Right lung (tissue), 5 donors: Measurements from ENCODE around the gene OPN1LW. TPM values are rescaled to one million over a fixed set of nuclear protein-coding genes. Genes with fewer than 3 reads are reported as not detected.
A peak's percentile ranks its signal among the peaks of the same experiment; 100 is the strongest.
"Not testable (repeated sequence)": the region's sequence is repeated elsewhere in the genome, so short reads cannot be mapped to it uniquely, and the experiment has no call there.

ENCODE experiments used
- DNase-seq, 2 donors: peaks; one replicate each; pipeline ENCODE4 v3.0.0-alpha.2; 2013
- polyA plus RNA-seq, 5 donors: library from polyadenylated mRNA; unstranded; fragments of 120-200 nt; gene quantifications; one replicate each; pipeline versions ENCODE4 v1.2.1 to v1.2.3, GENCODE V29; 2013; ENCODE audit warnings: inconsistent platforms in 1 of 5, low replicate concordance in 1 of 5; ENCODE audit not compliant: insufficient read length in 5 of 5, insufficient read depth in 1 of 5

The OPN1LW gene
- polyA plus RNA-seq, 5 donors: not detected

DNA sequence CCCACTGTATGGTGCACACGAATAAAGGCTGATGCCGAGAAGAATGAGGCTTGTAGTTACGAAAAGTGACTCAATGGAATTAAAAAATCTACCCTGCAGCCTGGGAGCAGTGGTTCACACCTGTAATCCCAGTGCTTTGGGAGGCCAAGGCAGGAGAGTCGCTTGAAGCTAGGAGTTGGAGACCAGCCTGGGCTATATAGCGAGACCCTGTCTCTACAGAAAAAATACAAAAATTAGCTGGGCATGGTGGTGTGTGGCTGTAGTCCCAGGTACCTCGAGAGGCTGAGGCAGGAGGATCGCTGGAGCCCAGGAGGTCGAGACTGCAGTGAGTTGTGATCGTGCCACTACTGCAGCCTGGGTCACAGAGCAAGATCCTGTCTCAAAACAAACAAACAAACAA, 11.7 kb upstream of the OPN1LW start:
- no peak for DNase-seq

DNA sequence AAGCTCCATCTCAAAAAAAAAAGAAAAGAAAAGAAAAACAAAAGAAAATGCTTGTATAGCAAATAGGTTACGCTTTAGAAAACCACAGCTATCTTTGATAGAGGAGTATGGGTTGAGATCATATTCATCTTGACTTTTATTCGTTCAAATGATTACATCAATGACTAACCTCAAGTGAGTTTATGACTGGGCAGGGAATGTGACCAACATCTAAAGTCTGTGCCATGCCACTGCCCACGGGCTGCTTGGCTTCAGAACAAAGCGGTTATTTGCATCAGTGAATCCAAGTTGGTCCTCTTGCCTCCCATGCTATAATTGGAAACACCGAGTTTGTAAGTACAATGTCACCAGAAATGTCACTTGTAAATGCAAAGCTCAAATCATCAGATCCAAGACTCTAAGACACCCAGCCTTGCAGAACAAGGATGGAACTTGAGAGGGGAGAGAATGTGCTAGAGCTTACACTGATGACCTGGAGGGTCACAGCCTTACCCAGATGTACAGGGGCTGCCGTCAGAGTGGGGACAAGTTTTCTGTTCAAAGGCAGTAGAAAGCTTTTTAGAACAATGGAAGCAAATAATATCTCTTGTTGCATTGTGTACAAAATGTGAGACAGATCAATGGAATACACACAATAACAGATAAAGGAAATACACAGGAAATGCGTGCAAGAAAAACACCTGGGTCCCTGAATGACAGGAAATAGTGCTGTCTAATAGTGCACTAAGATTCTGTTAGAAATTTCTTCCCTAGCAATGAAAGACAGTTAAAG, 8.4 kb upstream of the OPN1LW start:
- no peak for DNase-seq

DNA sequence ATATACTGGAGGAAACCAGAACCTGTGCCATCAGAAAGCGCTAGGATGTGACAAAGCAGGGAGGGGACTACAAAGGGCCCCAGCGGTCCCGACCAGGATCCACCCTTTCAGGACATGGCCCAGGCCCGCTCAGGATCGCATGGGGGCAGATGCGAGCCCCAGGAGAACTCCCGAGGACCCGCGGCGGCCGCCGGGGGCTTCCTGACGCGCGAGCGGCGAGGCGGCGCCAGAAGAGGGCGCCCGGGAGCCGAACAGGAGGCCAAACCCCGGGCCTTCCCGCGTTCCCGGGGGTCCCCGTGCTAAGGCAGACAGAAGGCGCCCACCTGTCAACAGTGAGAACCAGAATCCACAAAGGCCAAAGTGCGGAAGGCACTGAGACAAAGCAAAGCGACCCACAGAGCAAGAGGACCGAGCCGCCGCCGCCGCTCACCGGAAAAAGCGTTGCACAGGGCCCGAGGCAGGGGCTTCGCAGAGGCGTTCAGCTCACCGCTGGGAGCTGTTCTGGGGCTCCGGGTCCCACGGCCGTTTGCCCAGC, 7.3 kb upstream of the OPN1LW start:
- DNase-seq: peak; percentile 61 to 66

DNA sequence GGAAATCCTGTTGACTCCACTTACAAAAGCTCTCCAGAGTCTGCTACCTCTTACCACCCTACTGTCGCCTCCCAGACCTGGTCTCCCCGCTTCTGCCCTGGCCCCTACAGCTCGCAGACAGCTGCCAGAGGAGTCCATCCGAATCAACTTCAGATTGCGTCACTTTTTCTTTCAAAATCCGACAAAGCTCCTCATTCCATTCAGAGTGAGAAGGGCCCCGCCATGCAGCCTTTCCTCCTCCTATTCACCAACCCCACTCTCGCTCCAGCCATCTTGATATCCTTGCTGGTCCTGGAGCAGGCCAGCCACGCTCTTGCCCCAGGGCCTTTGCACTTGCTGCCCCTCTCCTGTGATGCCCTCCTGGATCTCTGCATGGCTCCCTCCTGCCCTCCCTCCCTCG, 5.2 kb upstream of the OPN1LW start:
- DNase-seq: no peak

DNA sequence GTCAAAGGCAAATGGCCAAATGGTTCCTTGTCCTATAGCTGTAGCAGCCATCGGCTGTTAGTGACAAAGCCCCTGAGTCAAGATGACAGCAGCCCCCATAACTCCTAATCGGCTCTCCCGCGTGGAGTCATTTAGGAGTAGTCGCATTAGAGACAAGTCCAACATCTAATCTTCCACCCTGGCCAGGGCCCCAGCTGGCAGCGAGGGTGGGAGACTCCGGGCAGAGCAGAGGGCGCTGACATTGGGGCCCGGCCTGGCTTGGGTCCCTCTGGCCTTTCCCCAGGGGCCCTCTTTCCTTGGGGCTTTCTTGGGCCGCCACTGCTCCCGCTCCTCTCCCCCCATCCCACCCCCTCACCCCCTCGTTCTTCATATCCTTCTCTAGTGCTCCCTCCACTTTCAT, 3.8 kb upstream of the OPN1LW start:
- DNase-seq: no peak

DNA sequence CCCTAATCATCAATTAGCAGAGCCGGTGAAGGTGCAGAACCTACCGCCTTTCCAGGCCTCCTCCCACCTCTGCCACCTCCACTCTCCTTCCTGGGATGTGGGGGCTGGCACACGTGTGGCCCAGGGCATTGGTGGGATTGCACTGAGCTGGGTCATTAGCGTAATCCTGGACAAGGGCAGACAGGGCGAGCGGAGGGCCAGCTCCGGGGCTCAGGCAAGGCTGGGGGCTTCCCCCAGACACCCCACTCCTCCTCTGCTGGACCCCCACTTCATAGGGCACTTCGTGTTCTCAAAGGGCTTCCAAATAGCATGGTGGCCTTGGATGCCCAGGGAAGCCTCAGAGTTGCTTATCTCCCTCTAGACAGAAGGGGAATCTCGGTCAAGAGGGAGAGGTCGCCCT, 3.3 kb upstream of the OPN1LW start:
- DNase-seq: no peak

DNA sequence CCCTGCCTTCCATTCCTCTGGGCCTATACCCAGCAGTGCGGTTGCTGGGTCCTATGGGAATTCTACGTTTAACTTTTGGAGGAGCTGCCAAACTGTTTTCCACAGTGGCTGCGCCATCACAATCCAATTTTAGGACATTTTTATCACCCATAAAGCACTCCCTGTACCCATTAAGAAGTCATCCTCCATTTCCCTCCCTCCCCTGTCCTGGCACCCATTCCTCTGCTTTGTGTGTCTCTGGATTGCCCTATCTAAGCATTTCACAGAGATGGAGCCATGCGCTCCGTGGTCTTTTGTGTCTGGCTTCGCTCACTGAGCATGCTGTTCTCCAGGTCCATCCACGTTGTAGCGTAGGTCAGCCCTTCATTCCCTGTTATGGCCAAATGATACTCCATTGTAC, 1.7 kb upstream of the OPN1LW start:
- no peak for DNase-seq

DNA sequence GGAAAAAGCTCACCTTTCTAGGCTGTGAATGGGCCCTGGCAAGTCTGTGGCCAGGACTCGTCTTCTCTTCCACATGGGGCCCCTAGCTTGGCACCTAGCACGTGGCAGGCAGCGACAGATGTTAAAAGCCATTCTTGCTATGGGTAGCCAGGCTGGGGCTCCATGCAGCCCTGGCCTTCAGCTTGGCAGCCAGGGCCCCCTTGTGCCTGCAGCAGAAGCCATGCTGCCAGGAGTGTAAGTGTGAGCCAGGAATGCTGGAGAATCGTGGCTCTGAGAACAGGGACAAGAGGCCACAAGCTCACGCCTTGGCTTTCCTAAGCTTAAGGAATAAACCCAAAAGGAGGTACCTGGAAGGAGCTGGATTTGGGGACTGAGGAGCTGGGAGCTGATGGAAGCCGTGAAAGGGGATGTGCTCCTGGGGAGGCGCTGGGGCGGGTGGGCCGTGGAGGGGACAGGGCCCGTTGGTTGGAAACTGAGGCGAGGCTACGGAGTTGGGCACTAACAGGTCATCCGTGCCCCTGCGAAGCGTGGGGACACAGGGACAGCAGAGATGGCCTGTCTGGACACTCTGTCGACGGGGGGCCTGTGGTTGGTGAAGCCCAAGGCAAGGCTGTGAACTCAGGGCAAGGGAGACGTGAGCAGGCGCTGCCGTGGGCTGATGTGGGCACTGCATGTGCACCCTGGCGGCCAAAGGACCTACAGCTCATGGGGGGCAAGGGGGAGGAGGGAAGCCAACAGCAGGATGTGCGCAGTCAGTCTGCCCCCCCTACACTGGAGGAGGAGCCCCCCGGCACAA, 895 bp upstream of the OPN1LW start:
- DNase-seq: no peak

DNA sequence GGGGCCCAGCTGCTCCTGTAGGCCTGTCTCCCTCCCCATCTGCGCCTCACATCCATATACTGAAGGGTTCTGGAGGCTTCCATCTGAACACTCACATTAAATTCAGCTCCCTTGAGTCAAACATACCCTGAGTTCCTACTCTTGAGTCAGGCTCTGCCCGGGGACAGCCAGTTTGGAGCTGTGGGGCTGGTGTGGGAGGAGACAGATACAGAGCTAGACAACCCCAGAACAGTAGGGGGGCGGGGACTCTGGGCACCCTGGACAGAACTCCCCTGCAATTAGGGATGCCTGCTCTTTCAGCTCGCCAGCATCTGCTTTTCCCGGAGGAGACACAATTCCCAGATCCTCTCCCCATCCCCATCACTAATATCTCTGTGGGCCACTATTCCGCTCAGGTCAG, 7.0 kb downstream of the OPN1LW start:
- not testable (repeated sequence) for DNase-seq

DNA sequence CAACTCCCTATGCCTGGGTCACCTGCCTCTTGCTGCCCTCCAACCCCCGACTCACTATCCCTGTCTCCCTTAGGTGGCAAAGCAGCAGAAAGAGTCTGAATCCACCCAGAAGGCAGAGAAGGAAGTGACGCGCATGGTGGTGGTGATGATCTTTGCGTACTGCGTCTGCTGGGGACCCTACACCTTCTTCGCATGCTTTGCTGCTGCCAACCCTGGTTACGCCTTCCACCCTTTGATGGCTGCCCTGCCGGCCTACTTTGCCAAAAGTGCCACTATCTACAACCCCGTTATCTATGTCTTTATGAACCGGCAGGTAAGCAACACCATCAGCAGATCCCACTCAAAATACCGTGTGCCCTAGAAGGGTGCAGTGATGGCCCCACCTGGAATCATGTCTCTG, 12.2 kb downstream of the OPN1LW start:
- not testable (repeated sequence) for DNase-seq

DNA sequence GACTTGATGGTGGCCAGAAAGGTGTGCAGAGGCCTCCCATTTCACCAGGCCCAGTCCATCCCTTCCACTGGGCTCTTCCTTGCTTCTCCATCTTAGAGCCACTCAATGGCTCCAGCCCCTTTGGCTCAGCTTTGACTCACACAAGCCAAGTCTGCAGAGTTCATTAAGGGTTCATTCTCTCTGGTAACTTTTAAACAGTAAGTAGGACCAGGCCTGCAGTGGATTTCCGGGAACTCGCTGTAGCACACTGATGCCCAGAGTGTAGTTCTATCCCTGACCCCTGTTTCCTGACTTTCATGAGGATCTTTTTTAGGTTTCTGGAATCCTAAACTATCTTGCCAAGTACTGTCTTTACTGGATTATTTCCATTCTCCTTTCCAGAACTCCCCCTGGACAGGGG, 13.2 kb downstream of the OPN1LW start:
- not testable (repeated sequence) for DNase-seq

DNA sequence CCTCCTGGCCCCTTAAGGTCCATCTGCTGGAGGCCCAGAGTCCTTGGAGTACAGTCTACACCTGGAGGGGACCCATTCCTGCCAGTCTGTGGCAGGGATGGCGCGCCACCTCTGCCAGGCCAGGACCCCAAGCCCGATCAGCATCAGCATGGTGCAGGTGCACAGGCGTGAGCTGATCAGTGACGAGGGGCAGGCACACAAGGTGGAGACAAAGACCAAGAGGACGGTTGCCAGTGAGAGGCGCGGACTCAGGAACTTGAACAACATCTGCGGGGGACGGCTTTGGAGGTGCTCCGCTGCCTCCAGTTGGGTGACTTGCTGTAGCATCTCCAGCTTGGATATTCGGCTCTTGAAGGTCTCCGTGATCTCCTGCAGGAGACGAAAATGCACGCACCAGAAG, 15.3 kb downstream of the OPN1LW start:
- DNase-seq: not testable (repeated sequence)

DNA sequence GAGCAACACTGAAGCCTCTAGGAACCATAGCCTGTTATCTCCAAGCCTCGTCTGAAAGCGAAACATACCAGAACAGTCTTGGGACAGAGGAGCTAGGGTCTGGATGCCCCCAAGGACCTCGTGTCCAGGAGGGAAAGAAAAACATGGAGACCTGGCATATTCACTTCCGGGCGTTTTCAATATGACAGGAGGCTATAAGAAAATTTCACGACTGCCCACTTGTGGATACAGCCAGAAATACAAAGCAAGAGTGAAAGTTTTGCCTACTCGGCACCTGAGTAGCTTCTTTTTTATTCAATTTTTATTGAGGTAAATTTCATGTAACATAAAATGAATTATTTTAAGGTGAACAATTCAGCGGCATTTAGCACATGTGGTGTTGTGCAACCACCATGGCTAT, 20.9 kb downstream of the OPN1LW start:
- not testable (repeated sequence) for DNase-seq

DNA sequence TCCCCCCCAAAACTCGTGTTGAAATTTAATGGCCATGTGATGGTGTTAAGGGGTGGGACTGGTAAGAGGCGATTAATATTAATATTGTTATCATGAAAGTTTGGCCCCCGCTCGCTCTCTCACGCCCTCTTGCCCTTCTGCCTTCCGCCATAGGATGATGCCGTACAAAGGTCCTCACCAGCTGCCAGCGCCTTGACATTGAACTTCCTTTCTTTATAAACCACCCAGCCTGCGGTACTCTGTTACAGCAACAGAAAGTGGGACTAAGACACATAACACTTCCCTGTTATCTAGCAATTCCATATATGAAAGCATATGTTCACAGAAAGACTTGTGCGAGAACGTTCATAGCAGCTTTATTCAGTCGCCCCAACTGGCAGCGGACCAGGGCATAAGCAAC, 24.3 kb downstream of the OPN1LW start:
- not testable (repeated sequence) for DNase-seq

DNA sequence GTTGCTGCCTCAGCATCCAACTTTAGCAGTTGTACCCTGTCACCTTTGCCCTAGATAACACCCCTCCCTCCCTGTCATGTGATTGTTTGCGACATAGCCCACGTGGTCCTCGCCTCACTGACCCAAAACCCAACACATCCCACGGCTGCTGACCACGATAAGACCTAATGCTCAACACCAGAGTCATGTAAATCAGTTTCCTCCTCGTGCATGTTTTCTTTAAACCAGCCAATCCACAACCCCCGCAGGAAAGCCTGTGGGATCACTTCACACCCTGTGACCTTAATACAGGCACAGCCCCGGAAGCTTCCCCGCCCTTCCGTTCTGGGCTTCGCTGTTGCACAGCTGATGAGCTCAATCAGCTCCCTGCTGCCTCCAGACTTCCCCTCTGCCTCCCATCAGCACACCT, 28.5 kb downstream of the OPN1LW start:
- DNase-seq: not testable (repeated sequence)

DNA sequence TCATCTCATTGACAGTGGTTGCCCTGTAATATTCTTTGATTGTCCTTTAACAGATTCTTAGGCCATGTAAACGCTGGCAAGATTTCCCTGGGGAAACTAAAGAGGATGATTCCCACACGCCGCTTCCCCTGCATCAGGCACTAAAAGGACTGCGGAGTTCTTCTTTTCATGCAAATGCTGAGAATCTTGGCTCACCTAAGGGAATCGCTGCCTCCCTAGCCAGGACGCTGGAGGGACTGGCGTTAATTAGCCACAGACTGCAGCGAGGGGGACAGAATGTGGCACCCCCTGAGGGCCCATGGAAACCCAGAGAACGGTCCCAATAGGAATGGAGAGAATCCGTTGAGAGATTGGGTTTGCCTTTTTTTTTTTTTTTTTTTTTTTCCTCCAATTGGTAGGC, 30.3 kb downstream of the OPN1LW start:
- not testable (repeated sequence) for DNase-seq

DNA sequence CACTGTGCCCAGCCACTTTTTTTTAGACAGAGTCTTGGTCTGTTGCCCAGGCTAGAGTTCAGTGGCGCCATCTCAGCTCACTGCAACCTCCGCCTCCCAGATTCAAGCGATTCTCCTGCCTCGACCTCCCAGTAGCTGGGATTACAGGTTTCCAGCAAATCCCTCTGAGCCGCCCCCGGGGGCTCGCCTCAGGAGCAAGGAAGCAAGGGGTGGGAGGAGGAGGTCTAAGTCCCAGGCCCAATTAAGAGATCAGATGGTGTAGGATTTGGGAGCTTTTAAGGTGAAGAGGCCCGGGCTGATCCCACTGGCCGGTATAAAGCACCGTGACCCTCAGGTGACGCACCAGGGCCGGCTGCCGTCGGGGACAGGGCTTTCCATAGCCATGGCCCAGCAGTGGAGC, 38.3 kb downstream of the OPN1LW start, which contains the start of gene OPN1MW:
TSS of gene OPN1MW (plus strand) at position 301 of the 400 bp plus-strand sequence. CDS start at position 383, 82 bp downstream.
- DNase-seq: not testable (repeated sequence)

DNA sequence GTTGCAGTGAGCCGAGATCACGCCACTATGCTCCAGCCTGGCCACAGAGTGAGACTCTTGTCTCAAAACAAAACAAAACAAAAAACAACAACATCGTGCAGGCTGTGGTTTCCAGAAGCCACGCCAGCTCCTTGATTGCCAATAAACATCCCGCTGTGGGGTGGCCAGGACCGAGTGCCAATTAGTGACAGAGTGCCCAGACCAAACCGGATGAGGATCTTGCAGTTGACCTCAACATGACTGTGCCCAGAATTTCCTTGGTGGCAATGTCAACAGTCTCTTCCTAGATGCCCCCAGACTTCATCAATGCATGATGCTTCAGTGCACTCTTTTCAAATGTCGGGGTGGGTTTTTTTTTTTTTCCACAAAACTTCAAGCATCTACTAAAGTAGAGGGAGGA, 39.8 kb downstream of the OPN1LW start:
- not testable (repeated sequence) for DNase-seq

DNA sequence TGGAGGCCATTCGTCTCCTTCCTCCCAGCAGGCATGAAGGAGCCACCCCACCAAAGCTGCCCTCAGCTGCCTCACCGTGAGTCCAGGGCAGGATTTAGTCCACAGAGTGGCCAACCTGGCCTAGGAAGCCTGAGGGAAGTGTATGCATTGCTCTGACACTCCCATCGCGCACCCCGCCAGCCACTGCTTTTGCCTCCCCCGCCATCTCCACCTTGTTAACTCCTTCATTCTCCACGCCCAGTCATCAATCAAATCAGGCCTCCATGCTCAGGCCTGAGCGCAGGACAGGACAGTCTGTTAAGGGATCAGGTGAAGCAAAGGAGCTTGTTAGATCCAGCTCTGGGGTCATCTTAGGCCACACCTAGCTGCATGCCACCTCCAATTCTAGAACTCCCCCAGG, 48.8 kb downstream of the OPN1LW start:
- not testable (repeated sequence) for DNase-seq

DNA sequence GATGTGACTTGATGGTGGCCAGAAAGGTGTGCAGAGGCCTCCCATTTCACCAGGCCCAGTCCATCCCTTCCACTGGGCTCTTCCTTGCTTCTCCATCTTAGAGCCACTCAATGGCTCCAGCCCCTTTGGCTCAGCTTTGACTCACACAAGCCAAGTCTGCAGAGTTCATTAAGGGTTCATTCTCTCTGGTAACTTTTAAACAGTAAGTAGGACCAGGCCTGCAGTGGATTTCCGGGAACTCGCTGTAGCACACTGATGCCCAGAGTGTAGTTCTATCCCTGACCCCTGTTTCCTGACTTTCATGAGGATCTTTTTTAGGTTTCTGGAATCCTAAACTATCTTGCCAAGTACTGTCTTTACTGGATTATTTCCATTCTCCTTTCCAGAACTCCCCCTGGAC, 50.3 kb downstream of the OPN1LW start:
- not testable (repeated sequence) for DNase-seq

DNA sequence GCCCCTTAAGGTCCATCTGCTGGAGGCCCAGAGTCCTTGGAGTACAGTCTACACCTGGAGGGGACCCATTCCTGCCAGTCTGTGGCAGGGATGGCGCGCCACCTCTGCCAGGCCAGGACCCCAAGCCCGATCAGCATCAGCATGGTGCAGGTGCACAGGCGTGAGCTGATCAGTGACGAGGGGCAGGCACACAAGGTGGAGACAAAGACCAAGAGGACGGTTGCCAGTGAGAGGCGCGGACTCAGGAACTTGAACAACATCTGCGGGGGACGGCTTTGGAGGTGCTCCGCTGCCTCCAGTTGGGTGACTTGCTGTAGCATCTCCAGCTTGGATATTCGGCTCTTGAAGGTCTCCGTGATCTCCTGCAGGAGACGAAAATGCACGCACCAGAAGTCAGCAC, 52.4 kb downstream of the OPN1LW start:
- DNase-seq: not testable (repeated sequence)
